ENCODE results near the gene KCNT2. TPM values are rescaled to one million over a fixed set of nuclear protein-coding genes. Genes with fewer than 3 reads are reported as not detected.

KCNT2 gene
- total and polyA plus RNA-seq, 10 of the 15 experiments (the other 5 are each of a cell fraction or from before 2014, with no cell fraction given) = not detected

GRCh38 chr1:196655071-196655470 lies 46.8 kb upstream of the KCNT2 start:
- Histone ChIP-seq H3K9ac (ENCODE audit: control insufficient read depth, insufficient read depth, low read length) (no peak overlapping the region), H3K9me3 (replicated peaks; ENCODE audit: control insufficient read depth, insufficient read depth, low read length) (no peaks in the 10 kb centered on the region), H3K27ac (ENCODE audit: control insufficient read depth, insufficient read depth) (no peak overlapping the region), H2AFZ (ENCODE audit: control insufficient read depth, low read depth, low read length) (no peak overlapping the region), H3K27me3 (replicated peaks in 1 of 2; ENCODE audit: control insufficient read depth in 2 of 2, insufficient read depth in 2 of 2, low read length in 1 of 2) (no peaks in the 10 kb centered on the region; a peak in 1 of 4 replicates), H4K20me1 (ENCODE audit: control insufficient read depth, insufficient read depth) (no peaks in the 10 kb centered on the region), H3K4me3 (no peak overlapping the region), H3K4me2 (ENCODE audit: control insufficient read depth, insufficient read depth) (no peak overlapping the region), H3K36me3 (ENCODE audit: control insufficient read depth in 2 of 2, insufficient read depth in 2 of 2, low read length in 1 of 2) (no peaks in the 10 kb centered on the region), H3K4me1 (ENCODE audit: control insufficient read depth, insufficient read depth, low read length) (no peaks in the 10 kb centered on the region), H3K79me2 (ENCODE audit: control insufficient read depth, insufficient read depth, low read length) (no peaks in the 10 kb centered on the region)
- BruUV-seq (replicated peaks) = no TSS peak
- ATAC-seq (no peak), DNase-seq (ENCODE audit: low read depth, low spot score) (no peak), FAIRE-seq (no peak)
- RAD21 ChIA-PET (ENCODE audit: unreplicated experiment) = interaction anchor here (1.2 kb wide), 1 partner anchor 508 kb away, joined by 3 read pairs; no protein-coding TSS in a partner anchor
- in situ Hi-C loops (cut with MboI) = loop anchor here (5.0 to 25.0 kb wide), 2 partner anchors 343 to 508 kb away; no protein-coding TSS in a partner anchor
- SMC1A ChIA-PET (ENCODE audit: uncharacterized antibody, unreplicated experiment) = interaction anchor here (1.5 kb wide), 1 partner anchor 11 kb away, joined by 4 read pairs; no protein-coding TSS in a partner anchor
- intact Hi-C loops (cut with micrococcal nuclease; ENCODE audit: unreplicated experiment) = loop anchor here (5.0 kb wide), 1 partner anchor 278 kb away; no protein-coding TSS in a partner anchor
- POLR2A ChIA-PET = no interaction called here
- TF ChIP-seq HCFC1 (IDR thresholded peaks at IDR 0.05; ENCODE audit: low read length) = no peak
- no peak for TF ChIP-seq IRF4 (IDR thresholded peaks at IDR 0.05; ENCODE audit: low read depth, low read length)
- CTCF ChIA-PET = no interaction called here
- WGBS (ENCODE audit: insufficient coverage, insufficient replicate concordance, low lambda C conversion rate, missing lambda C conversion rate) = 0% methylated on average over 3 of the region's 3 CpGs

GRCh38 chr1:196654271-196654670 lies 46.0 kb upstream of the KCNT2 start:
- Histone ChIP-seq H3K79me2 (ENCODE audit: control insufficient read depth, insufficient read depth, low read length) (no peaks in the 10 kb centered on the region), H3K27me3 (replicated peaks in 1 of 2; ENCODE audit: control insufficient read depth in 2 of 2, insufficient read depth in 2 of 2, low read length in 1 of 2) (no peaks in the 10 kb centered on the region), H3K9ac (ENCODE audit: control insufficient read depth, insufficient read depth, low read length) (no peak overlapping the region), H2AFZ (ENCODE audit: control insufficient read depth, low read depth, low read length) (no peak overlapping the region), H3K4me1 (ENCODE audit: control insufficient read depth, insufficient read depth, low read length) (no peaks in the 10 kb centered on the region), H3K4me2 (ENCODE audit: control insufficient read depth, insufficient read depth) (no peak overlapping the region), H3K36me3 (ENCODE audit: control insufficient read depth in 2 of 2, insufficient read depth in 2 of 2, low read length in 1 of 2) (no peaks in the 10 kb centered on the region), H3K4me3 (no peak overlapping the region), H4K20me1 (ENCODE audit: control insufficient read depth, insufficient read depth) (no peaks in the 10 kb centered on the region), H3K27ac (ENCODE audit: control insufficient read depth, insufficient read depth) (no peak overlapping the region), H3K9me3 (replicated peaks; ENCODE audit: control insufficient read depth, insufficient read depth, low read length) (no peaks in the 10 kb centered on the region)
- SMC1A ChIA-PET (ENCODE audit: uncharacterized antibody, unreplicated experiment) = no interaction called here
- intact Hi-C loops (cut with micrococcal nuclease; ENCODE audit: unreplicated experiment) = no loop called here
- in situ Hi-C loops (cut with MboI) = loop anchor here (25.0 kb wide), 1 partner anchor 342 kb away; no protein-coding TSS in a partner anchor
- 0% methylated on average over 2 of the region's 2 CpGs for WGBS (ENCODE audit: insufficient coverage, insufficient replicate concordance, low lambda C conversion rate, missing lambda C conversion rate)
- ATAC-seq (no peak), DNase-seq (ENCODE audit: low read depth, low spot score) (no peak), FAIRE-seq (no peak)
- no TSS peak for BruUV-seq (replicated peaks)
- POLR2A ChIA-PET = no interaction called here
- RAD21 ChIA-PET (ENCODE audit: unreplicated experiment) = no interaction called here
- CTCF ChIA-PET = no interaction called here
- TF ChIP-seq PAX8 (IDR thresholded peaks at IDR 0.05) = no peak
- TF ChIP-seq KLF5 (IDR thresholded peaks at IDR 0.05; ENCODE audit: partially characterized antibody) = no peak
- TF ChIP-seq SIX5 (IDR thresholded peaks at IDR 0.05; ENCODE audit: low read depth, low read length, severe bottlenecking) = no peak
- TF ChIP-seq ELK1 (IDR thresholded peaks at IDR 0.05; ENCODE audit: low read depth, low read length) = no peak
- TF ChIP-seq IKZF2 (IDR thresholded peaks at IDR 0.05) = no peak
- TF ChIP-seq IRF5 (IDR thresholded peaks at IDR 0.05; ENCODE audit: borderline replicate concordance) = no peak
- TF ChIP-seq SMARCA5 (IDR thresholded peaks at IDR 0.05) = no peak
- TF ChIP-seq NRF1 (conservative IDR thresholded peaks at IDR 0.05; ENCODE audit: low read depth, low read length) = no peak

Data from GM12878 (cell line).